MM.1S (cell line): Measurements from ENCODE around the gene KAT7.

Experiments used
- DNase-seq: peaks from one replicate; pipeline ENCODE4 v3.0.0-alpha.2; 2015
- H2AFZ ChIP-seq: fragments of 300-600 bp; sonication (generic); 2 replicates; pipeline ENCODE4 v1.6.0; 2016; ENCODE audit warnings: antibody characterized with exemption, low read length
- H3F3A ChIP-seq: fragments of 300-600 bp; sonication (generic); 2 replicates; pipeline ENCODE4 v1.6.1; 2016; ENCODE audit warnings: mild to moderate bottlenecking, antibody characterized with exemption, low read length, moderate library complexity, mixed read lengths; ENCODE audit not compliant: insufficient read depth
- H3K27ac ChIP-seq: fragments of 300-600 bp; sonication (generic); 2 replicates; pipeline ENCODE4 v1.5.1; 2016; ENCODE audit warnings: mild to moderate bottlenecking, low read length
- H3K27me3 ChIP-seq: fragments of 300-600 bp; sonication (generic); replicated peaks from 2 replicates; pipeline ENCODE4 v1.6.0; 2016; ENCODE audit warnings: low read length; ENCODE audit not compliant: insufficient read depth
- H3K36me3 ChIP-seq: fragments of 300-600 bp; sonication (generic); replicated peaks from 2 replicates; pipeline ENCODE4 v1.6.1; 2016; ENCODE audit warnings: mild to moderate bottlenecking, low read length, mixed read lengths; ENCODE audit not compliant: insufficient read depth
- H3K4me1 ChIP-seq: fragments of 300-600 bp; sonication (generic); 2 replicates; pipeline ENCODE4 v1.6.1; 2016; ENCODE audit warnings: low read length, mixed read lengths
- H3K4me2 ChIP-seq: fragments of 300-600 bp; sonication (generic); 2 replicates; pipeline ENCODE4 v1.6.0; 2016; ENCODE audit warnings: low read depth, low read length
- H3K4me3 ChIP-seq: fragments of 300-600 bp; sonication (generic); 2 replicates; pipeline ENCODE4 v1.5.1; 2016; ENCODE audit warnings: low read length, mixed read lengths
- H3K79me2 ChIP-seq: fragments of 300-600 bp; sonication (generic); 2 replicates; pipeline ENCODE4 v1.6.1; 2016; ENCODE audit warnings: mixed run types, low read length, mixed read lengths
- H3K9ac ChIP-seq: fragments of 300-600 bp; sonication (generic); 2 replicates; pipeline ENCODE4 v1.6.1; 2016; ENCODE audit warnings: low read length, mixed read lengths
- H3K9me2 ChIP-seq: fragments of 300-600 bp; sonication (generic); replicated peaks from 2 replicates; pipeline ENCODE4 v1.6.1; 2016; ENCODE audit warnings: mild to moderate bottlenecking, low read length, mixed read lengths; ENCODE audit not compliant: insufficient read depth
- H3K9me3 ChIP-seq: fragments of 300-600 bp; sonication (generic); replicated peaks from 2 replicates; pipeline ENCODE4 v1.6.1; 2016; ENCODE audit warnings: mild to moderate bottlenecking, low read length, mixed read lengths; ENCODE audit not compliant: insufficient read depth
- H4K20me1 ChIP-seq: fragments of 300-600 bp; sonication (generic); 2 replicates; pipeline ENCODE4 v1.6.1; 2016; ENCODE audit warnings: mild to moderate bottlenecking, low read length, moderate library complexity, mixed read lengths; ENCODE audit not compliant: insufficient read depth
- EZH2 ChIP-seq: fragments of 300-600 bp; sonication (generic); optimal IDR thresholded peaks from 2 replicates; pipeline ENCODE3; 2017; ENCODE audit warnings: low read depth, mild to moderate bottlenecking, antibody characterized with exemption, low read length, mixed read lengths
- EZH2phosphoT487 ChIP-seq: fragments of 300-600 bp; sonication (generic); IDR thresholded peaks from 2 replicates; pipeline ENCODE4 v1.6.1; 2018; ENCODE audit warnings: antibody characterized with exemption, low read length
- TF ChIP-seq, protein P1 (sequence below): fragments of 300-600 bp; sonication (generic); IDR thresholded peaks from 2 replicates; pipeline ENCODE4 v1.5.1; 2016; ENCODE audit warnings: antibody characterized with exemption, low read length, mixed read lengths

The KAT7 gene

DNA sequence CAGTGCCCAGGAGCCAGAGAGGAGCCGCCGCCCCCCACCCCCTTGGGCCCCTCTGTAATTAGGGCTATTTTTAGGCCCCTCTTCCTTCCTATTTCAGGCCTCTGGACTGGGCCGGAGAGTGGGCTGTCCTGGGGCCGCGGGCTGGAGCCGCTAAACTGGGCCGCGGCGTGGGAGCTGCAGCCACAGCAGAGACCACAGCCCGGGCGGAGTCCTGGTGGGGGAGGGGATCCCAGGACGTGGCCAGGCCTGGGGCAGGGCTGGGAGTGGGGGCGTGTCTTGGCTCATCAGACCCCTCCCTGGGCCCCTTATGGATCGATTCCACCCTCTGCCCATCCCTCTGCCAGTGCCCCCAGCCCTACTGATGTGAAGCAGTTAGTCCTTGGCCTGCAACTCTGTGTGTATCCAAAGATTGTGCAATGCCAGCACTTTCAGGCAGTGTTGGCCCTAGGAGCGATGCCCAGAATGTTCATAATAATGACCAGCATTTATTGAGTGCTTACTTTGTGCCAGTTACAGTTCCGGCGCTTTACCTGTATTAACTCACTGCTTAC lies 74.4 kb downstream of the KAT7 start:
- no peaks in the 10 kb centered on the region for H3K79me2 ChIP-seq
- H3K9me2 ChIP-seq: no peaks in the 10 kb centered on the region
- H3K9ac ChIP-seq: no peak overlapping the region
- H3K4me3 ChIP-seq: no peak overlapping the region
- no peak for DNase-seq
- H3K27me3 ChIP-seq: peaks cover 57% of the 10 kb centered on the region
- no peak overlapping the region for H3K27ac ChIP-seq
- H2AFZ ChIP-seq: no peak overlapping the region
- no peaks in the 10 kb centered on the region for H3F3A ChIP-seq
- H3K9me3 ChIP-seq: no peaks in the 10 kb centered on the region
- TF ChIP-seq EZH2 (no peak), EZH2phosphoT487 (no peak)
- H3K36me3 ChIP-seq: no peaks in the 10 kb centered on the region
- H3K4me1 ChIP-seq: 0 out of 2 replicates have a peak, but pooled peaks cover 4% of the 10 kb centered on the region
- H3K4me2 ChIP-seq: no peak overlapping the region
- no peaks in the 10 kb centered on the region for H4K20me1 ChIP-seq

DNA sequence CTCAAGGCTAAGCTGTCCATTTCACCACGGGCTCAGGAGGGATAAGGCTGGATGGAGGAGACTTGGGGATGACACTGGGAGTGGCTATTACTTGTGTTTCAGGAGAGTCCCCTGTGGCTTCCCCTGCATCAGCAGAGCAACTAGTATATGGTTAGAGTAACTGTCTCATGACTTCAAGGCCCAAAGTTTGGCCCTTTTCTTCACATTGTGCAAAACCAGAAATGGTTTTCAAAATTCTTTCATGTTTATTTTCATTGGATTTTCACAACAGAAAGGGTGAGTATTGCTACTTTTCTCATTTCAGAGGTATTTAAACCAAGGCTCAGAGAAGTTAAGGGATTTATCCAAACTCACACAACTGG lies 77.5 kb downstream of the KAT7 start:
- no peaks in the 10 kb centered on the region for H3K36me3 ChIP-seq
- no peak overlapping the region for H3K27ac ChIP-seq
- no peak overlapping the region for H3K4me2 ChIP-seq
- H2AFZ ChIP-seq: no peak overlapping the region
- TF ChIP-seq EZH2phosphoT487 (no peak), EZH2 (no peak)
- TF ChIP-seq, protein P1, sequence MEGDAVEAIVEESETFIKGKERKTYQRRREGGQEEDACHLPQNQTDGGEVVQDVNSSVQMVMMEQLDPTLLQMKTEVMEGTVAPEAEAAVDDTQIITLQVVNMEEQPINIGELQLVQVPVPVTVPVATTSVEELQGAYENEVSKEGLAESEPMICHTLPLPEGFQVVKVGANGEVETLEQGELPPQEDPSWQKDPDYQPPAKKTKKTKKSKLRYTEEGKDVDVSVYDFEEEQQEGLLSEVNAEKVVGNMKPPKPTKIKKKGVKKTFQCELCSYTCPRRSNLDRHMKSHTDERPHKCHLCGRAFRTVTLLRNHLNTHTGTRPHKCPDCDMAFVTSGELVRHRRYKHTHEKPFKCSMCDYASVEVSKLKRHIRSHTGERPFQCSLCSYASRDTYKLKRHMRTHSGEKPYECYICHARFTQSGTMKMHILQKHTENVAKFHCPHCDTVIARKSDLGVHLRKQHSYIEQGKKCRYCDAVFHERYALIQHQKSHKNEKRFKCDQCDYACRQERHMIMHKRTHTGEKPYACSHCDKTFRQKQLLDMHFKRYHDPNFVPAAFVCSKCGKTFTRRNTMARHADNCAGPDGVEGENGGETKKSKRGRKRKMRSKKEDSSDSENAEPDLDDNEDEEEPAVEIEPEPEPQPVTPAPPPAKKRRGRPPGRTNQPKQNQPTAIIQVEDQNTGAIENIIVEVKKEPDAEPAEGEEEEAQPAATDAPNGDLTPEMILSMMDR: no peak
- no peak overlapping the region for H3K4me3 ChIP-seq
- no peak overlapping the region for H3K9ac ChIP-seq
- H3K4me1 ChIP-seq: no peaks in the 10 kb centered on the region
- H3K9me3 ChIP-seq: no peaks in the 10 kb centered on the region
- H4K20me1 ChIP-seq: no peaks in the 10 kb centered on the region
- no peaks in the 10 kb centered on the region for H3F3A ChIP-seq
- DNase-seq: no peak
- H3K79me2 ChIP-seq: no peaks in the 10 kb centered on the region
- no peaks in the 10 kb centered on the region for H3K9me2 ChIP-seq
- peaks cover 85% of the 10 kb centered on the region for H3K27me3 ChIP-seq

DNA sequence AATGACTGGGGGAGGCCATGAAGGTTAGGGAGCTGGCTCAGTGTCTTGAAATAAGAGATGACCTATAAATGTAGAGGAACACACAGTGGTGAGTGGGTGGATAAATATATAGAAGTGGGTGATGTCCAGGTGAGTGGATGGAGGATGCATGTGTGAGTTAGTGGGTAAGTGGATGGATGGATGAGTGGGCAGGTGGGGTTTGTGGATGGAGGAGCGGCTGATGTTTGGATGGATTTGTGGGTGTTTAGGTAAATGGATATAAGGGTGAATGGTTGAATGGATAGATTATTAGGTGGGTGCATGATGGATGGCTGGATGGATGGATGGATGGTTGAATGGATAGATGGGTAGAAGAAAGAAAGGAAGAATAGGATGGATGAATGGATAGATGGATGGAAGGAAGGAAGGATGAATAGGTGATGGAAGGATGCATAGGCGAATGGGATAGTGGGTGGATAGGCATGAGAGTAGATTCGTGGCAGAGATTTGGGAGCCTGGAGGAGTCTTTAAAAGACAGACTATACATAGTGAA lies 78.5 kb downstream of the KAT7 start:
- TF ChIP-seq EZH2: no peak
- TF ChIP-seq, protein P1: no peak
- no peak for TF ChIP-seq EZH2phosphoT487
- H3K79me2 ChIP-seq: no peaks in the 10 kb centered on the region
- peaks cover 80% of the 10 kb centered on the region for H3K27me3 ChIP-seq

DNA sequence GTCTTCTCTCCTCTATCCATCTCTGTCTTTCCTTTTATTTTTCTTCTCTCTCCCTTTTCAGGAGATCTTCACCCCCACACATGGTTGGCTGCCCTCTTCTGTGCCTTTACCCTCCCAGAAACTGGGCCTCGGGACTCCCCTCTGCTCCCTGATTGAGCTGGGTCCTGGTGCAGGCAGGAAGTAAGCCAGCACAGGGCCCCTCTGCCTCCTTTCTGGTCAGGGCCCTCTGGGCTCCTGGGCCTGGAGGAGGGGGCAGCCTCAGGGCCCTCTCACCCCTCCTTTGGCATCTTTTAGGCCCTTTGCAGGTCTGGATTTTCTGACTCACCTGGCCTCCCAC lies 80.5 kb downstream of the KAT7 start:
- DNase-seq: no peak

More for the DNA sequence above, 78.5 kb downstream of the KAT7 start:
- Histone ChIP-seq H3K27ac (no peak overlapping the region), H3K9ac (no peak overlapping the region), H3K36me3 (no peaks in the 10 kb centered on the region), H3K9me2 (no peaks in the 10 kb centered on the region), H3K4me3 (no peak overlapping the region), H4K20me1 (no peaks in the 10 kb centered on the region), H3K9me3 (no peaks in the 10 kb centered on the region), H3F3A (no peaks in the 10 kb centered on the region), H2AFZ (no peak overlapping the region), H3K4me1 (no peaks in the 10 kb centered on the region), H3K4me2 (no peak overlapping the region)
- DNase-seq: no peak

More for the DNA sequence above, 80.5 kb downstream of the KAT7 start:
- Histone ChIP-seq H3F3A (no peaks in the 10 kb centered on the region), H3K9ac (no peak overlapping the region), H3K9me2 (no peaks in the 10 kb centered on the region), H3K4me1 (no peaks in the 10 kb centered on the region), H2AFZ (no peak overlapping the region), H3K4me3 (no peak overlapping the region), H3K27ac (no peak overlapping the region), H3K27me3 (peaks cover 71% of the 10 kb centered on the region), H3K36me3 (no peaks in the 10 kb centered on the region), H4K20me1 (no peaks in the 10 kb centered on the region), H3K9me3 (no peaks in the 10 kb centered on the region), H3K79me2 (no peaks in the 10 kb centered on the region), H3K4me2 (no peak overlapping the region)
- TF ChIP-seq EZH2 (no peak), EZH2phosphoT487 (no peak)
- TF ChIP-seq, protein P1: no peak
